Hepatocyte (in vitro differentiated cells): ENCODE measurements around the gene KIRREL3. TPM values are rescaled to one million over a fixed set of nuclear protein-coding genes. Genes with fewer than 3 reads are reported as not detected.

Experiments
- DNase-seq: peaks from one replicate; pipeline ENCODE4 v3.0.0-alpha.2; 2016; ENCODE audit warnings: low spot score
- H2AFZ ChIP-seq: fragments of 200-600 bp; sonication (generic); 2 replicates; pipeline ENCODE4 v1.6.0; 2016; ENCODE audit warnings: antibody characterized with exemption, mild to moderate bottlenecking
- H3K27ac ChIP-seq: fragments of 200-600 bp; sonication (generic); 2 replicates; pipeline ENCODE4 v1.5.1; 2016; ENCODE audit warnings: mild to moderate bottlenecking
- H3K27me3 ChIP-seq: fragments of 200-600 bp; sonication (generic); 2 replicates; pipeline ENCODE4 v1.6.1; 2016
- H3K36me3 ChIP-seq: fragments of 200-600 bp; sonication (generic); replicated peaks from 2 replicates; pipeline ENCODE4 v1.5.1; 2016; ENCODE audit warnings: low read depth; ENCODE audit not compliant: insufficient read depth
- H3K4me1 ChIP-seq: fragments of 200-600 bp; sonication (generic); 2 replicates; pipeline ENCODE4 v1.5.1; 2016; ENCODE audit warnings: mild to moderate bottlenecking, moderate library complexity; ENCODE audit not compliant: insufficient read depth
- H3K4me2 ChIP-seq: fragments of 200-600 bp; sonication (generic); 2 replicates; pipeline ENCODE4 v1.6.0; 2016
- H3K4me3 ChIP-seq: fragments of 200-600 bp; sonication (generic); 2 replicates; pipeline ENCODE4 v1.5.1; 2016; ENCODE audit warnings: mild to moderate bottlenecking
- H3K79me2 ChIP-seq: fragments of 200-600 bp; sonication (generic); 2 replicates; pipeline ENCODE4 v1.6.0; 2017; ENCODE audit warnings: mild to moderate bottlenecking
- H3K9me2 ChIP-seq: fragments of 200-600 bp; sonication (generic); replicated peaks from 2 replicates; pipeline ENCODE4 v1.6.0; 2017; ENCODE audit warnings: mild to moderate bottlenecking; ENCODE audit not compliant: insufficient read depth
- H3K9me3 ChIP-seq: fragments of 200-600 bp; sonication (generic); 2 replicates; pipeline ENCODE4 v1.5.1; 2016; ENCODE audit warnings: low read depth, mild to moderate bottlenecking
- H4K20me1 ChIP-seq: fragments of 200-600 bp; sonication (generic); 2 replicates; pipeline ENCODE4 v1.6.0; 2016; ENCODE audit warnings: mild to moderate bottlenecking; ENCODE audit not compliant: insufficient read depth, poor library complexity, severe bottlenecking
- CTCF ChIP-seq: fragments of 200-600 bp; sonication (generic); IDR thresholded peaks from 2 replicates; pipeline ENCODE4 v1.5.1; 2016; ENCODE audit warnings: antibody characterized with exemption, mild to moderate bottlenecking; ENCODE audit not compliant: poor library complexity
- EZH2 ChIP-seq: fragments of 200-600 bp; sonication (generic); IDR thresholded peaks from 2 replicates; pipeline ENCODE4 v1.6.1; 2016; ENCODE audit warnings: antibody characterized with exemption, mild to moderate bottlenecking, borderline replicate concordance
- EZH2phosphoT487 ChIP-seq: fragments of 200-600 bp; sonication (generic); IDR thresholded peaks from one replicate; pipeline ENCODE4 v1.6.1; 2018; ENCODE audit warnings: antibody characterized with exemption, mild to moderate bottlenecking, low read depth, moderate library complexity; ENCODE audit not compliant: unreplicated experiment, severe bottlenecking
- WGBS: methylation state at CpG from one replicate; pipeline ENCODE4 v1.1.6; 2016; ENCODE audit warnings: low lambda C conversion rate; ENCODE audit errors: missing lambda C conversion rate; 5-methylcytosine and 5-hydroxymethylcytosine counted together
- polyA plus RNA-seq: library from polyadenylated mRNA; unstranded; fragments of >200 nt; fragmentation: Nextera tagmentation; extraction: Ambion mirVana; gene quantifications from 2 replicates; pipeline ENCODE4 v1.2.1, GENCODE V29; 2016
- total RNA-seq: library from RNA; depleted of rRNA; stranded (reverse); fragments of >200 nt; gene quantifications from 2 replicates; pipeline ENCODE4 v1.2.3, GENCODE V29; 2014

The KIRREL3 gene
- total and polyA plus RNA-seq, 2 experiments from 2014 or later = 0.33 to 0.86 TPM

- TF ChIP-seq EZH2phosphoT487 = no peak
- no peak for TF ChIP-seq EZH2
- no peak for TF ChIP-seq CTCF
These were observed 560.3 kb downstream of the KIRREL3 start for GRCh38 chr11:126440276-126440675.

DNA sequence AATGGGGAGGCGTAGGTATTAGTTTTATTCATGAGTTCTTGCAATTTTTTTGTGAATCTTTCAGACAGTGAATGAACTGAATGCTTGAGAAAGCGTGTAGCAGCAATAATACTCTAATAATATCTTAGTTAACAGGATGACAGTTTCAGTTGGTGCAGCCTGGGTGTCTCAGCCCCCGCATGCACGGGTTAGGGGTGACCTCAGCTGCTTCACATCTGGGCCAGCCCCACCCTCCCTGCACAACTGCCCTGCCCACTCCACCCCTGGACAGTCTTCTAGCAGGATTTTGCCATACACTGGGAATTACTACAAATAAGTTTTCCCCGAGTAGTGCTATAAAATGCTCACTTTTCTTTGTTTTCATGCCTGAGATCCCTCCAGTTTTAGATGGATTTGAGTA lies 561.9 kb downstream of the KIRREL3 start:
- no peaks in the 10 kb centered on the region for H3K9me2 ChIP-seq
- peaks cover 19% of the 10 kb centered on the region for H3K27me3 ChIP-seq
- H4K20me1 ChIP-seq = no peaks in the 10 kb centered on the region
- H3K79me2 ChIP-seq = no peaks in the 10 kb centered on the region
- H3K4me3 ChIP-seq = no peak overlapping the region
- H3K9me3 ChIP-seq = no peaks in the 10 kb centered on the region
- no peaks in the 10 kb centered on the region for H3K36me3 ChIP-seq
- 73% methylated on average over 5 of the region's 5 CpGs for WGBS
- DNase-seq = no peak
- no peak overlapping the region for H3K27ac ChIP-seq
- peaks cover 4% of the 10 kb centered on the region for H3K4me1 ChIP-seq
- TF ChIP-seq EZH2 = no peak
- H2AFZ ChIP-seq = no peak overlapping the region
- H3K4me2 ChIP-seq = no peak overlapping the region

More at GRCh38 chr11:126440276-126440675, 560.3 kb downstream of the KIRREL3 start:
- Histone ChIP-seq H3K9me2 (no peaks in the 10 kb centered on the region), H2AFZ (no peak overlapping the region), H4K20me1 (no peaks in the 10 kb centered on the region), H3K36me3 (no peaks in the 10 kb centered on the region), H3K9me3 (no peaks in the 10 kb centered on the region), H3K27me3 (peaks cover 19% of the 10 kb centered on the region), H3K4me2 (no peak overlapping the region), H3K79me2 (no peaks in the 10 kb centered on the region), H3K4me3 (no peak overlapping the region), H3K27ac (no peak overlapping the region), H3K4me1 (peaks cover 4% of the 10 kb centered on the region)
- DNase-seq = no peak
- WGBS = 74% methylated on average over 21 of the region's 22 CpGs

DNA sequence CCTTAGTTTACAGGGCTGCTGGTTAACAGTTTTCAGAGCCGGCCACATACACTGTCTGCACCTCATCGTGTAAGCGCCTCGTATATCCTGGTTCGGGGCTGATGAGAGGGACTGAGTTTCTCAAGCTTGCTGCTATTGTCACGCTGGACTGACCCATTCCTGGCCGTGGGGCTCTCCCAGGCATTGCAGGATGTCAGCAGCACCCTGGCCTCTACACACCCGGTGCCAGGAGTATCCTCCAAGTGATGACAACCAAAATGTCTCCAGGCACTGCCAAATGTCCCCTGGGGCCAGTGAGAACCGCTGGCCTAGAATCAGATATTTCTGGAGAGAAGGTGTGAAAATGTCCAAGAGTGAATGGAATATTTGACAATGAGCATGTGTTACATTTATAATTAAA lies 562.3 kb downstream of the KIRREL3 start:
- H4K20me1 ChIP-seq = no peaks in the 10 kb centered on the region
- peaks cover 18% of the 10 kb centered on the region for H3K27me3 ChIP-seq
- no peak for DNase-seq
- no peak overlapping the region for H3K4me3 ChIP-seq
- no peak overlapping the region for H3K27ac ChIP-seq
- peaks cover 4% of the 10 kb centered on the region for H3K4me1 ChIP-seq
- H3K9me2 ChIP-seq = no peaks in the 10 kb centered on the region
- no peak overlapping the region for H3K4me2 ChIP-seq
- H3K79me2 ChIP-seq = no peaks in the 10 kb centered on the region
- 74% methylated on average over 9 of the region's 9 CpGs for WGBS
- TF ChIP-seq EZH2phosphoT487 (no peak), EZH2 (no peak), CTCF (no peak)
- H3K9me3 ChIP-seq = no peaks in the 10 kb centered on the region
- no peaks in the 10 kb centered on the region for H3K36me3 ChIP-seq
- no peak overlapping the region for H2AFZ ChIP-seq

DNA sequence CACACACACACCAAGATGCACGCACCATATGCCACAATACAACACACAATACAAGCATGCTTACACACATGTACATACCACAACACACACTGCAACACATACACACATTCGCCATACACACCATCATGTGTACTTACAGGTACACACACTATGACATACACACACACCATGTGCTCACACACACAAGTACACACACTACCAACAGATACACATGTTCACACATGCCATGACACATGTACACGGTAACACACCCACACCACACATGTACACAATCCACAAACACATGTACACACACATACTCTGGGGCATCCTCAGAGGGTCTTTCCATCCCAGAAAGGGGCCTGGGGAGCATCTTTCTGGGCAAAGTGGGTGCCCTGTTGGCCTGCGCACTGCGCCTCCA lies 562.8 kb downstream of the KIRREL3 start:
- no peaks in the 10 kb centered on the region for H3K9me3 ChIP-seq
- WGBS = 95% methylated on average over 5 of the region's 5 CpGs
- H3K36me3 ChIP-seq = no peaks in the 10 kb centered on the region
- no peaks in the 10 kb centered on the region for H4K20me1 ChIP-seq
- no peaks in the 10 kb centered on the region for H3K9me2 ChIP-seq
- H3K4me2 ChIP-seq = no peak overlapping the region
- no peak overlapping the region for H3K4me3 ChIP-seq
- H3K27ac ChIP-seq = no peak overlapping the region
- H2AFZ ChIP-seq = no peak overlapping the region
- H3K4me1 ChIP-seq = peaks cover 4% of the 10 kb centered on the region
- H3K27me3 ChIP-seq = peaks cover 13% of the 10 kb centered on the region
- no peak for DNase-seq
- TF ChIP-seq EZH2 = no peak
- no peaks in the 10 kb centered on the region for H3K79me2 ChIP-seq
